H1 (cell line): ENCODE data around the gene PKP3. TPM values are rescaled to one million over a fixed set of nuclear protein-coding genes. Genes with fewer than 3 reads are reported as not detected.

Source experiments
- ATF2 ChIP-seq: IDR thresholded peaks from 2 replicates; pipeline ENCODE4 v1.6.1; 2012; ENCODE audit warnings: low read length, inconsistent platforms
- CHD2 ChIP-seq: IDR thresholded peaks from 2 replicates; pipeline ENCODE4 v1.6.1; 2012; ENCODE audit warnings: low read length, improper control_type of control experiment
- CTBP2 ChIP-seq: IDR thresholded peaks from 2 replicates; pipeline ENCODE4 v1.7.0; 2011; ENCODE audit warnings: borderline replicate concordance, mild to moderate bottlenecking, moderate library complexity, mixed read lengths, low read length; ENCODE audit not compliant: insufficient read depth, insufficient read length
- EP300 ChIP-seq, 2 experiments: IDR thresholded peaks; 1 replicate in 1 of 2; 2 replicates in 1 of 2; pipeline ENCODE4 v1.6.1; 2011 to 2012; ENCODE audit warnings: low read depth in 2 of 2, low read length in 2 of 2, mild to moderate bottlenecking in 2 of 2, borderline replicate concordance in 1 of 2, inconsistent platforms in 1 of 2, moderate library complexity in 1 of 2
- FOSL1 ChIP-seq: IDR thresholded peaks from 2 replicates; pipeline ENCODE4 v1.6.1; 2011; ENCODE audit warnings: mild to moderate bottlenecking, low read depth, low read length, moderate library complexity; ENCODE audit not compliant: insufficient read depth
- GTF2F1 ChIP-seq: IDR thresholded peaks from 2 replicates; pipeline ENCODE4 v1.6.1; 2012; ENCODE audit warnings: low read depth, low read length, improper control_type of control experiment, borderline replicate concordance
- JUN ChIP-seq: IDR thresholded peaks from 2 replicates; pipeline ENCODE4 v1.6.1; 2011; ENCODE audit warnings: low read depth, mild to moderate bottlenecking, improper control_type of control experiment, low read length
- KDM4A ChIP-seq: IDR thresholded peaks from one replicate; pipeline ENCODE4 v1.7.1; 2012; ENCODE audit warnings: low read depth, mild to moderate bottlenecking, moderate library complexity, low read length, inconsistent platforms; ENCODE audit not compliant: severe bottlenecking
- MAX ChIP-seq: IDR thresholded peaks from 2 replicates; pipeline ENCODE4 v1.6.1; 2012; ENCODE audit warnings: inconsistent platforms
- PHF8 ChIP-seq: fragments of 200-600 bp; sonication (generic); conservative IDR thresholded peaks from 2 replicates; pipeline ENCODE4 v1.7.1; 2012; ENCODE audit warnings: low read depth, mild to moderate bottlenecking, inconsistent platforms, low read length, moderate library complexity
- RXRA ChIP-seq: IDR thresholded peaks from 2 replicates; pipeline ENCODE4 v1.6.1; 2011; ENCODE audit warnings: low read depth, mild to moderate bottlenecking, low read length, moderate library complexity; ENCODE audit not compliant: insufficient read depth
- SP2 ChIP-seq: IDR thresholded peaks from 2 replicates; pipeline ENCODE4 v1.6.1; 2012; ENCODE audit warnings: mild to moderate bottlenecking, low read length, inconsistent platforms
- SRF ChIP-seq: IDR thresholded peaks from 2 replicates; pipeline ENCODE4 v1.6.1; 2011; ENCODE audit warnings: mild to moderate bottlenecking, low read depth, low read length, moderate library complexity
- TAF1 ChIP-seq: IDR thresholded peaks from 2 replicates; pipeline ENCODE4 v1.6.1; 2011; ENCODE audit warnings: mild to moderate bottlenecking, low read depth, low read length
- TCF12 ChIP-seq: IDR thresholded peaks from 2 replicates; pipeline ENCODE4 v1.6.1; 2011; ENCODE audit warnings: low read depth, mild to moderate bottlenecking, low read length
- TEAD4 ChIP-seq: IDR thresholded peaks from 2 replicates; pipeline ENCODE4 v1.6.1; 2012; ENCODE audit warnings: low read depth, low read length, inconsistent platforms, mixed read lengths
- ZNF274 ChIP-seq: IDR thresholded peaks from 2 replicates; pipeline ENCODE4 v1.7.0; 2012; ENCODE audit warnings: low read length, borderline replicate concordance; ENCODE audit errors: extremely low read depth
- polyA plus RNA-seq, 7 experiments: library from polyadenylated mRNA; depleted of rRNA in 3 of 7; stranded (reverse) in 5 of 7; unstranded in 2 of 7; fragments of >200 nt in 5 of 7; fragments of 200-250 nt in 2 of 7; gene quantifications; 1 replicate in 5 of 7; 2 replicates in 1 of 7; 4 replicates in 1 of 7; pipeline versions ENCODE4 v1.2.1 to v1.2.3, GENCODE V29; 2011 to 2013; ENCODE audit warnings: missing spikeins in 2 of 7, mixed read lengths in 2 of 7
- total RNA-seq: library from RNA; stranded (reverse); fragmentation: NEBNext Ultra II Directional; extraction: Animal tissue kit (Norgen Biotek cat#: 25700); gene quantifications from 2 replicates; pipeline ENCODE4 v1.2.1, GENCODE V29; 2021
- TF ChIP-seq, protein P1 (sequence below): IDR thresholded peaks from 2 replicates; pipeline ENCODE4 v1.6.1; 2012; ENCODE audit warnings: inconsistent platforms

The PKP3 gene
- total and polyA plus RNA-seq, 2 of the 8 experiments (the other 6 are each of a cell fraction or from before 2014, with no cell fraction given), result 16.7 to 28.7 TPM

DNA sequence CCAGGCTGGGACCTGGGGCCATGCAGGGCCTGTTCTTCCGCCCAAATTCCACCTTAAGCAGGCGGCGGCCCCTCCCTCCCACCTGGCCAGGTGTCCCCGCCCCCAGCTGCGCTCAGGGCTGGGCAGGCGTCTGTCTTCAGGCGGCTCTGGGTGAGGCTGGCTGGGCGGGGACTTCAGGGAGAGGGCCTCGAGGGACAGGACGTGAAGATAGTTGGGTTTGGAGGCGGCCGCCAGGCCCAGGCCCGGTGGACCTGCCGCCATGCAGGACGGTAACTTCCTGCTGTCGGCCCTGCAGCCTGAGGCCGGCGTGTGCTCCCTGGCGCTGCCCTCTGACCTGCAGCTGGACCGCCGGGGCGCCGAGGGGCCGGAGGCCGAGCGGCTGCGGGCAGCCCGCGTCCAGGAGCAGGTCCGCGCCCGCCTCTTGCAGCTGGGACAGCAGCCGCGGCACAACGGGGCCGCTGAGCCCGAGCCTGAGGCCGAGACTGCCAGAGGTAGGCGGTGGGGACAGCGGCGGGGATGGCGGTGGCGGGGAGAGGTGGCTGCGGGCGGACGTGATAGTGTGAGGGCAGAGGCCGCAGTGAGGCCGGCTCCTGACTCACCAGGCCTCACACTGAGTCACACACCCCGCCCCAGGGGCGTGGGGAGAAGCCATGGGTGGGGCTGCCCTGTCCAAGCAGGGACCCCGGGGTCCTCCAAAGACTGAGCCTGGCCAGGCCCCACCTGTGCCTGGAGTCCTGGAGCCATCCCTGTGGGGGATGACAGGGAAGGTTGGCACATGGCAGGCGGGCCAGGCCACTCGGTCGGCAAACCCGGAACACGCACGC is at the start of gene PKP3 (continued):
- TF ChIP-seq EP300 (IDR thresholded peaks at IDR 0.05; ENCODE audit: borderline replicate concordance in 1 of 2, low read depth in 2 of 2, low read length in 2 of 2) (no peak), ZNF274 (no peak), TCF12 (no peak), MAX (peak; percentile 66), PHF8 (0 out of 2 replicates have a peak, but pooled peaks have one; percentile 54), CHD2 (no peak), TAF1 (no peak; the same call in 1 of the 2 replicates), SP2 (no peak), KDM4A (peak; percentile 41), JUN (no peak), SRF (no peak), TEAD4 (no peak), FOSL1 (no peak), GTF2F1 (no peak), ATF2 (no peak), RXRA (no peak), CTBP2 (no peak)
- TF ChIP-seq, protein P1, sequence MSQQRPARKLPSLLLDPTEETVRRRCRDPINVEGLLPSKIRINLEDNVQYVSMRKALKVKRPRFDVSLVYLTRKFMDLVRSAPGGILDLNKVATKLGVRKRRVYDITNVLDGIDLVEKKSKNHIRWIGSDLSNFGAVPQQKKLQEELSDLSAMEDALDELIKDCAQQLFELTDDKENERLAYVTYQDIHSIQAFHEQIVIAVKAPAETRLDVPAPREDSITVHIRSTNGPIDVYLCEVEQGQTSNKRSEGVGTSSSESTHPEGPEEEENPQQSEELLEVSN, result peak; percentile 17; the same call in 1 of the 2 replicates
